HG03521 (cell line): ENCODE data around the gene ACTG1.
"Not testable (repeated sequence)": the region's sequence is repeated elsewhere in the genome, so short reads cannot be mapped to it uniquely, and the experiment has no call there.

ENCODE experiments used
- ATAC-seq: cut with Tn5 transposase; IDR thresholded peaks from one replicate; pipeline ENCODE4 v1.9.1; 2021; ENCODE audit warnings: mild to moderate bottlenecking, moderate library complexity; ENCODE audit not compliant: unreplicated experiment

Gene ACTG1

GRCh38 chr17:81533339-81534141, 20.9 kb upstream of the ACTG1 start:
- no peak for ATAC-seq

- no peak for ATAC-seq
Measured at GRCh38 chr17:81532490-81533287, 20.1 kb upstream of the ACTG1 start.

- ATAC-seq: not testable (repeated sequence)
Measured at GRCh38 chr17:81531998-81532404, 19.4 kb upstream of the ACTG1 start.

GRCh38 chr17:81531013-81531412, 18.4 kb upstream of the ACTG1 start:
- not testable (repeated sequence) for ATAC-seq

GRCh38 chr17:81529437-81529803, 16.8 kb upstream of the ACTG1 start:
- no peak for ATAC-seq

- ATAC-seq: no peak
Measured at GRCh38 chr17:81528651-81529436, 16.2 kb upstream of the ACTG1 start.

GRCh38 chr17:81528384-81528650, 15.7 kb upstream of the ACTG1 start:
- ATAC-seq: no peak

GRCh38 chr17:81527591-81528383, 15.2 kb upstream of the ACTG1 start, which contains the start of gene FSCN2:
Gene FSCN2 (plus strand): TSS chr17:81528377. CDS start chr17:81528532, 155 bp downstream.
- no peak for ATAC-seq

GRCh38 chr17:81526662-81527571, 14.3 kb upstream of the ACTG1 start:
- ATAC-seq: no peak

- no peak for ATAC-seq
Measured at GRCh38 chr17:81524865-81525159, 12.2 kb upstream of the ACTG1 start.

GRCh38 chr17:81524039-81524864, 11.7 kb upstream of the ACTG1 start:
- ATAC-seq: no peak

- ATAC-seq: no peak
Measured at GRCh38 chr17:81523402-81524038, 10.9 kb upstream of the ACTG1 start.

GRCh38 chr17:81522491-81523401, 10.1 kb upstream of the ACTG1 start:
- no peak for ATAC-seq

- ATAC-seq: no peak
Measured at GRCh38 chr17:81520021-81520901, 7.7 kb upstream of the ACTG1 start.

GRCh38 chr17:81519284-81520020, 6.9 kb upstream of the ACTG1 start:
- ATAC-seq: no peak

GRCh38 chr17:81518785-81519283, 6.2 kb upstream of the ACTG1 start:
- ATAC-seq: no peak
